ENCODE results near the gene FGF19.
"Not testable (repeated sequence)": the region's sequence is repeated elsewhere in the genome, so short reads cannot be mapped to it uniquely, and the experiment has no call there.

FGF19 gene

GRCh38 chr11:69716891-69717747 is 13.3 kb upstream of the FGF19 start:
- no peak for DNase-seq

- DNase-seq = no peak
These were observed 12.3 kb upstream of the FGF19 start for GRCh38 chr11:69716099-69716498.

GRCh38 chr11:69715446-69715845 is 11.6 kb upstream of the FGF19 start:
- DNase-seq = no peak

GRCh38 chr11:69711822-69712801 is 8.3 kb upstream of the FGF19 start:
- DNase-seq = no peak

GRCh38 chr11:69708736-69709401 is 5.0 kb upstream of the FGF19 start:
- DNase-seq = no peak

GRCh38 chr11:69707176-69707575 is 3.4 kb upstream of the FGF19 start:
- no peak for DNase-seq

- DNase-seq = no peak
These were observed 2.3 kb upstream of the FGF19 start for GRCh38 chr11:69705901-69706787.

- DNase-seq = peak; percentile 9
These were observed 1.6 kb upstream of the FGF19 start for GRCh38 chr11:69705351-69705811.

GRCh38 chr11:69704508-69705253 is 859 bp upstream of the FGF19 start:
- peak; percentile 13 for DNase-seq

- DNase-seq = no peak
These were observed 412 bp downstream of the FGF19 start for GRCh38 chr11:69703453-69703767.

GRCh38 chr11:69702769-69703452 is 911 bp downstream of the FGF19 start:
- no peak for DNase-seq

GRCh38 chr11:69702239-69702691 is 1.6 kb downstream of the FGF19 start:
- DNase-seq = no peak

- DNase-seq = peak; percentile 85
These were observed 3.3 kb downstream of the FGF19 start for GRCh38 chr11:69700278-69701140.

GRCh38 chr11:69699213-69699612 is 4.6 kb downstream of the FGF19 start:
- DNase-seq = peak; percentile 71

- no peak for DNase-seq
These were observed 5.5 kb downstream of the FGF19 start for GRCh38 chr11:69698362-69698761.

GRCh38 chr11:69697861-69698260 is 6.0 kb downstream of the FGF19 start:
- no peak for DNase-seq

GRCh38 chr11:69697469-69697843 is 6.4 kb downstream of the FGF19 start:
- no peak for DNase-seq

- peak; percentile 29 for DNase-seq
These were observed 6.9 kb downstream of the FGF19 start for GRCh38 chr11:69696749-69697468.

GRCh38 chr11:69695995-69696394 is 7.8 kb downstream of the FGF19 start:
- DNase-seq = not testable (repeated sequence)

Measured in NCI-H1092 treated with DMSO at 0.1 percent for 48 hours (cell line).